ENCODE results near the gene COL1A2. TPM values are rescaled to one million over a fixed set of nuclear protein-coding genes. Genes with fewer than 3 reads are reported as not detected.
A peak's percentile ranks its signal among the peaks of the same experiment; 100 is the strongest.

Gene COL1A2
- total RNA-seq, 6 donors from 2014 or later = 40.0 to 607 (median 204) TPM

DNA sequence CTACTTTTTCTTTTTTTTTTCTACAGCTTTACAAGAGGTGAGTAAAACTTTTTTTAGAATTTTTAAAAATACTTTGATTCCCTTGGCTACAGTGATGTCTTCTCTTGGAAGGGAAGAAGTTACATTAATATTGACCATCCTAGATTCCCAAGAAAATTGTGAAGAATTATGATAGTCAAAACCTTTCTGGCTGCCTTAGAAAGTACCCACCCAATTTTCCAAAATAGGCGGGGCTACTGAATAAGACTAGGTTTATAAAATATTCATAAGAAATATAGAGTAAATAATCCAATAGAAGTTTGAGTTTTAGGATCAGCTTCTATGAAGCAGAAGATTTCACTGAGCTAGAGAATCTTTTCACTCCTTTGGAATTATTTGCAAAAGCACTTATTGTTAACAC lies 3.0 kb downstream of the COL1A2 start:
- no peak for DNase-seq
- Histone ChIP-seq H3K27ac (no peak overlapping the region), H3K4me1 (peaks cover 9 to 18% (median 14%) of the 10 kb centered on the region in 4 donors), H3K4me3 (peak overlapping the region in 1 of 4 donors; percentile 48), H3K9me3 (no peaks in the 10 kb centered on the region), H3K27me3 (no peaks in the 10 kb centered on the region), H3K36me3 (no peaks in the 10 kb centered on the region)
- ATAC-seq (ENCODE audit: low FRiP score in 2 of 2) = no peak
- 64 to 87% methylated on average over 1 of the region's 1 CpG for WGBS, 2 donors
- TF ChIP-seq CTCF (IDR thresholded peaks at IDR 0.05) (no peak), POLR2A (IDR thresholded peaks at IDR 0.05) (no peak)

GRCh38 chr7:94398841-94399240 lies 4.1 kb downstream of the COL1A2 start:
- H3K36me3 ChIP-seq = peaks cover 0 to 4% (median 0%) of the 10 kb centered on the region in 4 donors
- H3K27ac ChIP-seq = no peak overlapping the region
- H3K9me3 ChIP-seq = no peaks in the 10 kb centered on the region
- H3K27me3 ChIP-seq = no peaks in the 10 kb centered on the region
- DNase-seq (no peak), ATAC-seq (ENCODE audit: low FRiP score in 2 of 2) (no peak)
- TF ChIP-seq CTCF (IDR thresholded peaks at IDR 0.05) = no peak
- TF ChIP-seq POLR2AphosphoS5 (IDR thresholded peaks at IDR 0.05) = no peak
- TF ChIP-seq POLR2A (IDR thresholded peaks at IDR 0.05) = no peak
- TF ChIP-seq EP300 (IDR thresholded peaks at IDR 0.05) = no peak
- peak overlapping the region in 1 of 4 donors; percentile 11 for H3K4me3 ChIP-seq
- 69 to 72% methylated on average over 6 of the region's 6 CpGs for WGBS, 2 donors
- peaks cover 9 to 18% (median 14%) of the 10 kb centered on the region in 4 donors for H3K4me1 ChIP-seq

GRCh38 chr7:94400022-94400421 lies 5.3 kb downstream of the COL1A2 start:
- H3K36me3 ChIP-seq = peaks cover 0 to 9% (median 0%) of the 10 kb centered on the region in 4 donors
- no peak for DNase-seq
- H3K4me3 ChIP-seq = no peak overlapping the region
- no peak for ATAC-seq (ENCODE audit: low FRiP score in 2 of 2)
- no peak overlapping the region for H3K27ac ChIP-seq
- 86 to 92% methylated on average over 2 of the region's 2 CpGs for WGBS, 2 donors
- H3K4me1 ChIP-seq = peaks cover 0 to 9% (median 3%) of the 10 kb centered on the region in 4 donors
- H3K9me3 ChIP-seq = no peaks in the 10 kb centered on the region
- no peaks in the 10 kb centered on the region for H3K27me3 ChIP-seq
- TF ChIP-seq POLR2AphosphoS5 (IDR thresholded peaks at IDR 0.05) (no peak), EP300 (IDR thresholded peaks at IDR 0.05) (no peak), CTCF (IDR thresholded peaks at IDR 0.05) (no peak)

- no peaks in the 10 kb centered on the region for H3K27me3 ChIP-seq
- no peak overlapping the region for H3K4me3 ChIP-seq
- no peak for DNase-seq
- H3K36me3 ChIP-seq = peaks cover 0 to 16% (median 0%) of the 10 kb centered on the region in 4 donors
- ATAC-seq (ENCODE audit: low FRiP score in 2 of 2) = no peak
- H3K9me3 ChIP-seq = no peaks in the 10 kb centered on the region
- H3K27ac ChIP-seq = peak overlapping the region in 1 of 4 donors; percentile 24
- H3K4me1 ChIP-seq = peaks cover 0 to 6% (median 0%) of the 10 kb centered on the region in 4 donors
- WGBS, 2 donors = 77 to 79% methylated on average over 6 of the region's 6 CpGs
- TF ChIP-seq POLR2A (IDR thresholded peaks at IDR 0.05) = no peak
- TF ChIP-seq POLR2AphosphoS5 (IDR thresholded peaks at IDR 0.05) = no peak
- TF ChIP-seq CTCF (IDR thresholded peaks at IDR 0.05) = no peak
- no peak for TF ChIP-seq EP300 (IDR thresholded peaks at IDR 0.05)
Observed at GRCh38 chr7:94400643-94401427, 6.1 kb downstream of the COL1A2 start.

DNA sequence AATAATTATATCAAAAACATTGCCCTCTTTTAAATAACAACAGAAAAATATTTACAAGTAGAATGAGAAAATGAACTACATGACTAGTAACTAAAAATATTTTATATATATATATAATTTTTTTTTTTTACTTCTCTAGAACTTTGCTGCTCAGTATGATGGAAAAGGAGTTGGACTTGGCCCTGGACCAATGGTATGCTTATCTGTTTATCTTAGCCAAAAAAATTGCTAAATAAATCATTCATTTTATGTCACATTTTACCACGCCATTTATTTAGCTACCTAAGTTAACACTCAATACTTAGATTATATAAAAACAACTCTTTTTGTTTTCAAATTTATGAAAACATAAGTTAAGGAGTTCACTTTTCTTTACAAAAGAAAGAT lies 6.7 kb downstream of the COL1A2 start:
- Histone ChIP-seq H3K4me1 (peaks cover 0 to 6% (median 0%) of the 10 kb centered on the region in 4 donors), H3K9me3 (no peaks in the 10 kb centered on the region), H3K4me3 (no peak overlapping the region), H3K27me3 (no peaks in the 10 kb centered on the region), H3K27ac (peak overlapping the region in 1 of 4 donors; percentile 24), H3K36me3 (peaks cover 0 to 21% (median 0%) of the 10 kb centered on the region in 4 donors)
- DNase-seq (no peak), ATAC-seq (ENCODE audit: low FRiP score in 2 of 2) (no peak)
- no peak for TF ChIP-seq CTCF (IDR thresholded peaks at IDR 0.05)
- TF ChIP-seq POLR2AphosphoS5 (IDR thresholded peaks at IDR 0.05) = no peak
- TF ChIP-seq EP300 (IDR thresholded peaks at IDR 0.05) = no peak
- no peak for TF ChIP-seq POLR2A (IDR thresholded peaks at IDR 0.05)
- WGBS, 2 donors = 42 to 44% methylated on average over 1 of the region's 1 CpG
